Adrenal gland (tissue), 12 donors: Measurements from ENCODE around the gene FOXJ3. TPM values are rescaled to one million over a fixed set of nuclear protein-coding genes. Genes with fewer than 3 reads are reported as not detected.
A peak's percentile ranks its signal among the peaks of the same experiment; 100 is the strongest.

Experiments used
- DNase-seq, 7 donors: peaks; one replicate each; pipeline ENCODE4 v3.0.0-alpha.2; 2019 to 2020
- H3K27ac ChIP-seq, 5 donors: fragments of 200-600 bp; sonication (generic) in 4 of 5; 1 replicate in 3 of 5; 2 replicates in 2 of 5; pipeline versions ENCODE4 v1.5.1 to v1.8.0; 2016 to 2020; ENCODE audit warnings: mild to moderate bottlenecking in 1 of 5
- H3K27me3 ChIP-seq: fragments of 200-600 bp; 2 replicates; pipeline ENCODE4 v1.8.0; 2021
- H3K36me3 ChIP-seq, 2 donors: fragments of 200-600 bp; replicated peaks in 1 of 2; 1 replicate in 1 of 2; 2 replicates in 1 of 2; pipeline versions ENCODE4 v1.5.1 to v1.8.0; 2018 to 2022
- H3K4me1 ChIP-seq, 2 donors: fragments of 200-600 bp; replicated peaks in 1 of 2; 1 replicate in 1 of 2; 2 replicates in 1 of 2; pipeline versions ENCODE4 v1.5.1 to v1.8.0; 2018 to 2021
- H3K4me3 ChIP-seq, 4 donors: fragments of 200-600 bp; sonication (generic) in 3 of 4; one replicate each; pipeline ENCODE4 v1.5.1; 2016 to 2018
- H3K9me3 ChIP-seq, 3 donors: fragments of 200-600 bp; sonication (generic) in 1 of 3; replicated peaks in 1 of 3; 1 replicate in 2 of 3; 2 replicates in 1 of 3; pipeline versions ENCODE4 v1.5.1 to v1.8.0; 2016 to 2021
- POLR2A ChIP-seq, 2 donors: fragments of 450-650 bp; IDR thresholded peaks; one replicate each; pipeline ENCODE4 v1.6.1; 2017; ENCODE audit warnings: antibody characterized with exemption in 2 of 2, mild to moderate bottlenecking in 2 of 2, moderate library complexity in 1 of 2
- WGBS, 4 donors: extraction: QIAGEN DNeasy Blood & Tissue Kit in 2 of 4; methylation state at CpG; one replicate each; pipeline versions ENCODE4 v1.1.5 to v1.1.7; 2013 to 2017; 5-methylcytosine and 5-hydroxymethylcytosine counted together
- intact Hi-C, 2 donors: fragments of 100-400 bp; cut with DNase I; formaldehyde crosslinking; loops; one replicate each; pipeline versions ENCODE4 v1.14.1 to v1.15.0; 2022 to 2023
- polyA plus RNA-seq, 3 donors: library from polyadenylated mRNA; stranded (reverse); fragments of 200-250 nt in 2 of 3; fragments of 350-450 nt in 1 of 3; fragmentation: Illumina TruSeq in 1 of 3; extraction: RNeasy Lipid Tissue Mini Kit (QIAGEN cat#74804) in 1 of 3; gene quantifications; one replicate each; pipeline ENCODE4 v1.2.3, GENCODE V29; 2013 to 2014
- total RNA-seq, 9 donors: library from RNA; depleted of rRNA in 4 of 9; stranded (reverse); fragments of >200 nt in 4 of 9; fragments of 120-200 nt in 1 of 9; fragmentation: NEBNext Ultra II Directional in 1 of 9; extraction: Animal tissue kit (Norgen Biotek cat#: 25700) in 1 of 9; gene quantifications; one replicate each; pipeline versions ENCODE4 v1.1.0 to v1.2.4, GENCODE V29; 2013 to 2023
- TF ChIP-seq, protein P1 (sequence below), 6 experiments: fragments of 450-650 bp in 4 of 6; fragments of 200-600 bp in 2 of 6; sonication (generic) in 1 of 6; IDR thresholded peaks; 1 replicate in 5 of 6; 2 replicates in 1 of 6; pipeline versions ENCODE4 v1.5.1 to v1.8.0; 2016 to 2021; ENCODE audit warnings: antibody characterized with exemption in 6 of 6, mild to moderate bottlenecking in 2 of 6, moderate library complexity in 1 of 6
- donor health status: healthy with polysubstance abuse.
- donor health status: Bipolar disorder and iron deficiency.
- donor health status: DM: yes; HTN: yes; CAD: no.
- donor health status: DM: no; HTN: no; CAD: no.
- donor health status: DM: no; HTN: no; CAD: no.
- donor health status: DM: yes; HTN: yes; CAD: no.

Gene FOXJ3
- total and polyA plus RNA-seq, 12 donors = 8.4 to 58.5 (median 33.4) TPM

DNA sequence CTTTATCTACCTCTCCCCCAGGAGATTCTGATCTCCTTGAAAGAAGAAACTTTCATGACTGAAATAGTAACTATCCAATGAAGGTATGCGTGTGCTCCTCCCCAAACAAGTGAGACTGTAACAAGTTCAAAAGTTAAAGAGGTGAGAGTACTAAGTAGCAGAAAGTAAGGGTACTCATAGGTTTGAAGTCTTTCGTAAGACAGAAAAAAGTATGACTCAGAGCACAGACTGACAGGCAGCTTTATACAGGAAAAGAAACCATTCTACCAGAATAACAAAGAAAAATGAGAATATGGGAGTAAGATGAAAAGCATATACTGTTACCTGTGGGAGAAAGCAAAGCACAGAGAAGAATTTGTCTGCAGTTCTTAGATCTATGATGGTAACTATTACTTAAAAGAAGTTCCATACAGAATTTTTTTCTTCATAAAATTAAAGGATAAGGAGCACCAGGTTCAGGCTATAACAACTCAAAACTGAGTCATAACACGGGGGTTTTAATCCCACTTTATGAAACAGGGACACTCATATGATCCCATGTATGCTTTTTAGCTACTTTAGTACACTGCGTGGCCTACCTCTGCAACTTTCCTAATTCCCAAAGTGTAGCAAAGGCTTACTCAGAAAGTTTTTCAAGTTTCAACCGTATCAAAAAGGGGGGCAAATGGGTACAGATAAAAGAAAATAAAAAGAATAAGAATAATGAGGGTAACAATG is 52.0 kb downstream of the FOXJ3 start:
- intact Hi-C loops = no loop called here
- TF ChIP-seq, protein P1, sequence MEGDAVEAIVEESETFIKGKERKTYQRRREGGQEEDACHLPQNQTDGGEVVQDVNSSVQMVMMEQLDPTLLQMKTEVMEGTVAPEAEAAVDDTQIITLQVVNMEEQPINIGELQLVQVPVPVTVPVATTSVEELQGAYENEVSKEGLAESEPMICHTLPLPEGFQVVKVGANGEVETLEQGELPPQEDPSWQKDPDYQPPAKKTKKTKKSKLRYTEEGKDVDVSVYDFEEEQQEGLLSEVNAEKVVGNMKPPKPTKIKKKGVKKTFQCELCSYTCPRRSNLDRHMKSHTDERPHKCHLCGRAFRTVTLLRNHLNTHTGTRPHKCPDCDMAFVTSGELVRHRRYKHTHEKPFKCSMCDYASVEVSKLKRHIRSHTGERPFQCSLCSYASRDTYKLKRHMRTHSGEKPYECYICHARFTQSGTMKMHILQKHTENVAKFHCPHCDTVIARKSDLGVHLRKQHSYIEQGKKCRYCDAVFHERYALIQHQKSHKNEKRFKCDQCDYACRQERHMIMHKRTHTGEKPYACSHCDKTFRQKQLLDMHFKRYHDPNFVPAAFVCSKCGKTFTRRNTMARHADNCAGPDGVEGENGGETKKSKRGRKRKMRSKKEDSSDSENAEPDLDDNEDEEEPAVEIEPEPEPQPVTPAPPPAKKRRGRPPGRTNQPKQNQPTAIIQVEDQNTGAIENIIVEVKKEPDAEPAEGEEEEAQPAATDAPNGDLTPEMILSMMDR (IDR thresholded peaks at IDR 0.05) = no peak
- no peak for TF ChIP-seq POLR2A (IDR thresholded peaks at IDR 0.05)
- DNase-seq = no peak
- H3K27me3 ChIP-seq = no peaks in the 10 kb centered on the region
- no peaks in the 10 kb centered on the region for H3K36me3 ChIP-seq
- no peak overlapping the region for H3K27ac ChIP-seq
- 73 to 91% (median 81%) methylated on average over 4 to 5 of the region's 5 CpGs for WGBS, 4 donors
- H3K9me3 ChIP-seq = no peaks in the 10 kb centered on the region
- H3K4me3 ChIP-seq = no peak overlapping the region
- H3K4me1 ChIP-seq = peaks cover 0 to 23% of the 10 kb centered on the region in 2 donors

DNA sequence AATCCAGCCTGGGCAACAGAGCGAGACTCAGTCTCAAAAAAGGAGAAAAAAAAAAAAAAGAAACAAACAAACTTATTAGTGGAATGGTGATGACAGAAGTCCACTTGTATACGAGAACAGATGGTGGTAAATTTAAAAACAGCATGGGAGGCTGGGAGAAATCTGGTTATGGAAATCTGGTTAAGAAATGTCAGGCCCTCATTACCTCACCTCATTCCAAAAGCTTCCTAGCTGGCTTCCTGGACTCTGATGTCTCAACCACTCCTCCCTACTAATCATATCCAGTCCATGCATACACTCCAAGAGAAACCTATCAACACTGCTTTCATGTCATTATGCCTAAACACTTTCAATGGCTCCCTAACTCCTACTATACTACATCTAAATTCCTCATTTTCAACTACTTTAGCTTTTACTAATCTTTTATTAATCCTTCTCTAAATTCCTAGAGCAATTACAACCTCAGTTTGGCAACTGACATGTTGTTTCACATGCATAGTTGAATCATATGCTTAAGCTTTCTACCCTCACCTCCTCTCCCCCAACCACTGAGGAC is 52.9 kb downstream of the FOXJ3 start:
- WGBS, 4 donors = 92 to 95% (median 94%) methylated on average over 2 of the region's 2 CpGs
- no peak for DNase-seq
- Histone ChIP-seq H3K4me1 (peaks cover 0 to 24% of the 10 kb centered on the region in 2 donors), H3K36me3 (no peaks in the 10 kb centered on the region), H3K9me3 (no peaks in the 10 kb centered on the region), H3K27ac (no peak overlapping the region), H3K4me3 (no peak overlapping the region), H3K27me3 (no peaks in the 10 kb centered on the region)
- intact Hi-C loops = no loop called here
- no peak for TF ChIP-seq POLR2A (IDR thresholded peaks at IDR 0.05)
- TF ChIP-seq, protein P1 (IDR thresholded peaks at IDR 0.05) = no peak

- H3K27me3 ChIP-seq = no peaks in the 10 kb centered on the region
- no peak for TF ChIP-seq POLR2A (IDR thresholded peaks at IDR 0.05)
- TF ChIP-seq, protein P1 (IDR thresholded peaks at IDR 0.05) = no peak
- no peaks in the 10 kb centered on the region for H3K9me3 ChIP-seq
- no peaks in the 10 kb centered on the region for H3K36me3 ChIP-seq
- DNase-seq = no peak
- no peak overlapping the region for H3K4me3 ChIP-seq
- intact Hi-C loops = no loop called here
- no peak overlapping the region for H3K27ac ChIP-seq
- peaks cover 0 to 24% of the 10 kb centered on the region in 2 donors for H3K4me1 ChIP-seq
- 93 to 100% (median 100%) methylated on average over 1 of the region's 1 CpG for WGBS, 4 donors
Measured at GRCh38 chr1:42280821-42281220, 54.2 kb downstream of the FOXJ3 start.

DNA sequence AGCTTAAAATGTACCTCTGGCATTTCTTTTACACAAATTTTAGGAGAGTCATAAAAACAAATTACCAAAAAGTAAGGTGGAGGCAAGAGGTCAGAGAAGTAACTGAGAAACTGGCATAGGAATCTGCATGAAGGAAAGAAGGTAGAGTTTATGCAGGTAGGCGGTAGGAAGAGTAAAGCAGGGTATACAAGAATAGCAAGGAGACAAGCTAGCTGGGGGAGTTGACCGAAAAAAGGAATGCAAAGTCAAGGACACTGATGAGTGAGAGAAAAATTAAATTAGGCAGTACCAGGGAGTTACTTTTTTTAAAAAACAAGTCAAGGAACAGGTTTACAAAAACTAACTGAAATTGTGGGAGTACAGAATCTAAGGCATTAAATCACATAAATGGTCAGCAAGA is 56.0 kb downstream of the FOXJ3 start:
- intact Hi-C loops = no loop called here
- WGBS, 4 donors = 36 to 43% (median 42%) methylated on average over 2 of the region's 2 CpGs
- H3K4me1 ChIP-seq = peaks cover 0 to 24% of the 10 kb centered on the region in 2 donors
- DNase-seq = no peak
- peak overlapping the region in 1 of 5 donors; percentile 21 for H3K27ac ChIP-seq
- no peaks in the 10 kb centered on the region for H3K9me3 ChIP-seq
- H3K4me3 ChIP-seq = peak overlapping the region in 1 of 4 donors; percentile 37
- TF ChIP-seq, protein P1 (IDR thresholded peaks at IDR 0.05) = no peak
- no peak for TF ChIP-seq POLR2A (IDR thresholded peaks at IDR 0.05)
- H3K27me3 ChIP-seq = no peaks in the 10 kb centered on the region
- no peaks in the 10 kb centered on the region for H3K36me3 ChIP-seq
